HepG2 (cell line): ENCODE data around the gene PLAA. TPM values are rescaled to one million over a fixed set of nuclear protein-coding genes. Genes with fewer than 3 reads are reported as not detected.

ENCODE experiments used
- ARNT ChIP-seq: fragments of 450-650 bp; IDR thresholded peaks from 2 replicates; pipeline ENCODE4 v1.6.1; 2017
- CCAR2 ChIP-seq: fragments of 200-400 bp; formaldehyde crosslinking; optimal IDR thresholded peaks from 2 replicates; pipeline ENCODE3; 2018; ENCODE audit warnings: low read depth, mild to moderate bottlenecking, low read length, moderate library complexity
- CENPBD1 ChIP-seq: sonication (generic); formaldehyde crosslinking; IDR thresholded peaks from 2 replicates; pipeline ENCODE4 v1.8.0; 2022; ENCODE audit warnings: missing genetic modification reagents, low read depth, mild to moderate bottlenecking, borderline replicate concordance
- CREBL2 ChIP-seq: sonication (generic); formaldehyde crosslinking; IDR thresholded peaks from 2 replicates; pipeline ENCODE4 v1.8.1; 2023; ENCODE audit warnings: missing genetic modification reagents, mild to moderate bottlenecking, borderline replicate concordance
- HNRNPL ChIP-seq: fragments of 200-400 bp; formaldehyde crosslinking; IDR thresholded peaks from 2 replicates; pipeline ENCODE4 v1.6.1; 2017; ENCODE audit warnings: mild to moderate bottlenecking, low read depth, low read length
- MED13 ChIP-seq: sonication (generic); formaldehyde crosslinking; IDR thresholded peaks from 2 replicates; pipeline ENCODE4 v1.5.0; 2020; ENCODE audit warnings: missing genetic modification reagents
- MEIS1 ChIP-seq: sonication (generic); formaldehyde crosslinking; IDR thresholded peaks from 2 replicates; pipeline ENCODE4 v1.9.0; 2021; ENCODE audit warnings: mild to moderate bottlenecking, missing genetic modification reagents, moderate library complexity, borderline replicate concordance
- NFYB ChIP-seq: sonication (generic); formaldehyde crosslinking; IDR thresholded peaks from 2 replicates; pipeline ENCODE4 v1.4.0; 2020; ENCODE audit warnings: missing genetic modification reagents
- PTBP1 ChIP-seq: fragments of 200-400 bp; formaldehyde crosslinking; IDR thresholded peaks from 2 replicates; pipeline ENCODE4 v1.6.1; 2018; ENCODE audit warnings: low read length, low read depth; ENCODE audit not compliant: poor library complexity, severe bottlenecking
- SMC3 ChIP-seq: IDR thresholded peaks from 2 replicates; pipeline ENCODE4 v1.6.1; 2011; ENCODE audit warnings: low read length, improper control_type of control experiment
- ZBTB20 ChIP-seq: sonication (generic); formaldehyde crosslinking; IDR thresholded peaks from 2 replicates; pipeline ENCODE4 v1.8.1; 2023; ENCODE audit warnings: missing genetic modification reagents, low read depth, mild to moderate bottlenecking, borderline replicate concordance
- ZNF275 ChIP-seq: sonication (generic); formaldehyde crosslinking; IDR thresholded peaks from 2 replicates; pipeline ENCODE4 v1.8.0; 2022; ENCODE audit warnings: missing genetic modification reagents, mild to moderate bottlenecking, inconsistent platforms, borderline replicate concordance
- ZNF343 ChIP-seq: sonication (generic); formaldehyde crosslinking; IDR thresholded peaks from 2 replicates; pipeline ENCODE4 v1.4.0; 2020; ENCODE audit warnings: mild to moderate bottlenecking, missing genetic modification reagents
- ZNF569 ChIP-seq: sonication (generic); formaldehyde crosslinking; IDR thresholded peaks from 2 replicates; pipeline ENCODE4 v1.5.0; 2020; ENCODE audit warnings: mild to moderate bottlenecking, missing genetic modification reagents, moderate library complexity, borderline replicate concordance
- ZNF644 ChIP-seq: IDR thresholded peaks from 2 replicates; pipeline ENCODE4 v1.6.1; 2016; ENCODE audit warnings: low read depth
- ZNF704 ChIP-seq: sonication (generic); formaldehyde crosslinking; IDR thresholded peaks from 2 replicates; pipeline ENCODE4 v1.8.1; 2023; ENCODE audit warnings: mild to moderate bottlenecking, inconsistent platforms, moderate library complexity, missing genetic modification reagents, borderline replicate concordance
- ZNF709 ChIP-seq: sonication (generic); formaldehyde crosslinking; IDR thresholded peaks from 2 replicates; pipeline ENCODE4 v1.5.0; 2020; ENCODE audit warnings: mild to moderate bottlenecking, missing genetic modification reagents
- ZNF749 ChIP-seq: sonication (generic); formaldehyde crosslinking; IDR thresholded peaks from 2 replicates; pipeline ENCODE4 v1.8.0; 2022; ENCODE audit warnings: mild to moderate bottlenecking, missing genetic modification reagents, moderate library complexity, borderline replicate concordance
- ZNF782 ChIP-seq: sonication (generic); formaldehyde crosslinking; IDR thresholded peaks from 2 replicates; pipeline ENCODE4 v1.4.0; 2020; ENCODE audit warnings: missing genetic modification reagents, mild to moderate bottlenecking, borderline replicate concordance
- polyA plus RNA-seq, 8 experiments: library from polyadenylated mRNA; depleted of rRNA in 3 of 8; stranded (reverse) in 7 of 8; unstranded in 1 of 8; fragments of >200 nt; fragmentation: Illumina TruSeq in 4 of 8; extraction: Trizol in 4 of 8; gene quantifications; 2 replicates each; pipeline versions ENCODE4 v1.2.1 to v1.2.3, GENCODE V29; 2011 to 2016; ENCODE audit warnings: low read depth in 4 of 8, missing spikeins in 1 of 8, mixed read lengths in 1 of 8; ENCODE audit not compliant: insufficient read depth in 1 of 8
- total RNA-seq, 5 experiments: library from RNA; depleted of rRNA; stranded (reverse); fragments of >200 nt; fragmentation: Illumina TruSeq; extraction: Trizol; gene quantifications; 2 replicates each; pipeline ENCODE4 v1.2.3, GENCODE V29; 2016; ENCODE audit warnings: low read depth in 1 of 5
- TF ChIP-seq, protein P1 (sequence below): IDR thresholded peaks from 2 replicates; pipeline ENCODE4 v1.6.1; 2012; ENCODE audit warnings: inconsistent platforms
- TF ChIP-seq, protein P2 (sequence below): sonication (generic); formaldehyde crosslinking; IDR thresholded peaks from 2 replicates; pipeline ENCODE4 v1.9.0; 2021; ENCODE audit warnings: missing genetic modification reagents, mild to moderate bottlenecking, borderline replicate concordance
- TF ChIP-seq, protein P3 (sequence below): sonication (generic); formaldehyde crosslinking; IDR thresholded peaks from 2 replicates; pipeline ENCODE4 v1.4.0; 2020; ENCODE audit warnings: missing genetic modification reagents

Gene PLAA
- total and polyA plus RNA-seq, 2 of the 13 experiments (the other 11 are each of a cell fraction or from before 2014, with no cell fraction given), result 5.8 to 22.9 TPM

DNA sequence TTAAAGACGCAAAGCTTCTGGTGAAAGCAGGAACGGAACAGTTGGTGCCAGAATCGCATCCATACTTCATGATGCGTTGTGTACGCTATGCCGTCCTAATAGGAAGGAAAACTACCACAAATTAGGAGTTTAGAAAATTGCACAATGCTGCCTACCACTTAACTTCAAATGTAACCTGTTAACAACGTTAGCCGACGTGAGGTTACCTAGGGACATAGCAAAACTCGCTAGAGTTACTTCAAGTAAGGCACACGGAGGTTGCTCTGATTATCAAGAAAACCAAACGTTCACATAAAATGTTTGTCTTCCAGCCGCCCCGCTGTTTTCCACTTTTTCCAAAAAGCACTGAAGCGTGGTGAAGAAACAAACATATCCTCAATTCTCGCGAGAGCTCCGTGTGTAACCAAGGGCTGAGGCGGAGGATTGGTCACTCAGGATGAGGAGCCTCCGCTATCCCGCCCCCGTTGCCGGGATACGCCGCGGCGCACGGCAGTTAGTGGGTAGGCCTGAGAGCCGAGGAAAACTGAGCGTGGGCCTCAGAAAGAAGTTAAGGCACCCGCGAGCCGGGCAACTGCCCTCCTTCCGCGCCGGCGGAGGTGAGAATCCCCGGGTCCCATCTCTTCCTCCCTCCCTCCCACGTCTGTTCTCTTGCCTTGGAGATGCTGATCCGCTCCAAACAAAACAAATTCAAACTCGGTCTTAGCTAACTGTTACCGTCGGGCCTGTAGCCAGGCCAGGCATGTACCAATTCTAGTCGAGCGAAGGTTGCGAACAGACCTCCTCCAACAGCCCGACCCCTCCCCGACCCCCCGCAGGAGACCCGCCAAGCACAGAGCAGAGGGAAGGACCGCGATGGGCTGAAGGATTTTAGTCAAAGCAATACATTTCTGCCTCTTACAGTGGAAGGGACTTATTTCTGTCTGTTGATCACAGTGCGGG lies 9.1 kb upstream of the PLAA start, which contains the start of gene IFT74 (continued):
- TF ChIP-seq ARNT (no peak), ZNF644 (no peak), CCAR2 (no peak), ZBTB20 (CRISPR knock-in tag) (no peak), NFYB (CRISPR knock-in tag) (peak; percentile 87), PTBP1 (no peak), CREBL2 (CRISPR knock-in tag) (no peak), ZNF709 (CRISPR knock-in tag) (0 out of 2 replicates have a peak, but pooled peaks have one; percentile 63), CENPBD1 (CRISPR knock-in tag) (no peak), MEIS1 (CRISPR knock-in tag) (no peak), ZNF275 (CRISPR knock-in tag) (no peak), ZNF749 (CRISPR knock-in tag) (no peak), SMC3 (no peak), HNRNPL (0 out of 2 replicates have a peak, but pooled peaks have one; percentile 20), ZNF782 (peak; percentile 79; the same call in 1 of the 2 replicates), ZNF569 (CRISPR knock-in tag) (no peak), ZNF704 (peak; percentile 57; the same call in 1 of the 2 replicates), ZNF343 (CRISPR knock-in tag) (no peak), MED13 (CRISPR knock-in tag) (no peak)
- TF ChIP-seq, protein P1, sequence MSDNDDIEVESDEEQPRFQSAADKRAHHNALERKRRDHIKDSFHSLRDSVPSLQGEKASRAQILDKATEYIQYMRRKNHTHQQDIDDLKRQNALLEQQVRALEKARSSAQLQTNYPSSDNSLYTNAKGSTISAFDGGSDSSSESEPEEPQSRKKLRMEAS, result peak; percentile 77
- TF ChIP-seq, protein P2, sequence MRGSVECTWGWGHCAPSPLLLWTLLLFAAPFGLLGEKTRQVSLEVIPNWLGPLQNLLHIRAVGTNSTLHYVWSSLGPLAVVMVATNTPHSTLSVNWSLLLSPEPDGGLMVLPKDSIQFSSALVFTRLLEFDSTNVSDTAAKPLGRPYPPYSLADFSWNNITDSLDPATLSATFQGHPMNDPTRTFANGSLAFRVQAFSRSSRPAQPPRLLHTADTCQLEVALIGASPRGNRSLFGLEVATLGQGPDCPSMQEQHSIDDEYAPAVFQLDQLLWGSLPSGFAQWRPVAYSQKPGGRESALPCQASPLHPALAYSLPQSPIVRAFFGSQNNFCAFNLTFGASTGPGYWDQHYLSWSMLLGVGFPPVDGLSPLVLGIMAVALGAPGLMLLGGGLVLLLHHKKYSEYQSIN (CRISPR knock-in tag), result no peak
- TF ChIP-seq, protein P3, sequence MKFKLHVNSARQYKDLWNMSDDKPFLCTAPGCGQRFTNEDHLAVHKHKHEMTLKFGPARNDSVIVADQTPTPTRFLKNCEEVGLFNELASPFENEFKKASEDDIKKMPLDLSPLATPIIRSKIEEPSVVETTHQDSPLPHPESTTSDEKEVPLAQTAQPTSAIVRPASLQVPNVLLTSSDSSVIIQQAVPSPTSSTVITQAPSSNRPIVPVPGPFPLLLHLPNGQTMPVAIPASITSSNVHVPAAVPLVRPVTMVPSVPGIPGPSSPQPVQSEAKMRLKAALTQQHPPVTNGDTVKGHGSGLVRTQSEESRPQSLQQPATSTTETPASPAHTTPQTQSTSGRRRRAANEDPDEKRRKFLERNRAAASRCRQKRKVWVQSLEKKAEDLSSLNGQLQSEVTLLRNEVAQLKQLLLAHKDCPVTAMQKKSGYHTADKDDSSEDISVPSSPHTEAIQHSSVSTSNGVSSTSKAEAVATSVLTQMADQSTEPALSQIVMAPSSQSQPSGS (CRISPR knock-in tag), result 0 out of 2 replicates have a peak, but pooled peaks have one; percentile 20
